BLaER1 treated with 17β-estradiol and CSF1 and Interleukin-3, amounts not matched to agents 10 nM and 100 nM (cell line): ENCODE data around the gene BACH2.
"Not testable (repeated sequence)": the region's sequence is repeated elsewhere in the genome, so short reads cannot be mapped to it uniquely, and the experiment has no call there.

Experiments
- H3K27ac ChIP-seq, 11 experiments: shearing (Covaris generic); formaldehyde crosslinking; 2 replicates each; pipeline ENCODE4 v1.8.1; 2022
- H3K27me3 ChIP-seq, 11 experiments: shearing (Covaris generic); formaldehyde crosslinking; 2 replicates each; pipeline ENCODE4 v1.8.1; 2022
- H3K36me3 ChIP-seq, 11 experiments: shearing (Covaris generic); formaldehyde crosslinking; 2 replicates each; pipeline ENCODE4 v1.8.1; 2022
- H3K4me1 ChIP-seq, 10 experiments: shearing (Covaris generic); formaldehyde crosslinking; 2 replicates each; pipeline ENCODE4 v1.8.1; 2022
- H3K4me2 ChIP-seq, 11 experiments: shearing (Covaris generic); formaldehyde crosslinking; 2 replicates each; pipeline ENCODE4 v1.8.1; 2022
- H3K4me3 ChIP-seq, 10 experiments: shearing (Covaris generic); formaldehyde crosslinking; 2 replicates each; pipeline ENCODE4 v1.8.1; 2022
- H3K9ac ChIP-seq, 11 experiments: shearing (Covaris generic); formaldehyde crosslinking; 2 replicates each; pipeline ENCODE4 v1.8.1; 2022
- H3K9me3 ChIP-seq, 11 experiments: shearing (Covaris generic); formaldehyde crosslinking; replicated peaks in 1 of 11; 2 replicates each; pipeline ENCODE4 v1.8.1; 2022
- H4K20me1 ChIP-seq, 11 experiments: shearing (Covaris generic); formaldehyde crosslinking; 2 replicates each; pipeline ENCODE4 v1.8.1; 2022
- Cebpa-rat ChIP-seq, 11 experiments: shearing (Covaris generic); IDR thresholded peaks; 2 replicates each; pipeline ENCODE4 v1.8.1; 2022

BACH2 gene

GRCh38 chr6:89916136-89916920 lies 380.3 kb downstream of the BACH2 start:
- Histone ChIP-seq H3K4me3 (no peak overlapping the region), H3K27me3 (no peaks in the 10 kb centered on the region)

GRCh38 chr6:89910902-89911240 lies 385.8 kb downstream of the BACH2 start:
- H3K36me3 ChIP-seq: no peaks in the 10 kb centered on the region
- no peaks in the 10 kb centered on the region for H3K27me3 ChIP-seq
- H3K4me2 ChIP-seq: peak overlapping the region in 4 of 11 experiments; percentile 26 to 36 (median 30); a peak in 5 of 22 replicates
- H3K4me1 ChIP-seq: peaks cover 0 to 17% (median 8%) of the 10 kb centered on the region in 10 experiments; a peak in 11 of 20 replicates
- H3K4me3 ChIP-seq: no peak overlapping the region
- no peak overlapping the region for H3K9ac ChIP-seq
- H3K27ac ChIP-seq: peak overlapping the region in 1 of 11 experiments; percentile 43; a peak in 1 of 22 replicates
- no peak for TF ChIP-seq Cebpa-rat (IDR thresholded peaks at IDR 0.05)
- H3K9me3 ChIP-seq: peaks cover 1 to 4% (median 2%) of the 10 kb centered on the region in 11 experiments; a peak in 15 of 22 replicates
- no peaks in the 10 kb centered on the region for H4K20me1 ChIP-seq

More at GRCh38 chr6:89916136-89916920, 380.3 kb downstream of the BACH2 start:
- H3K9ac ChIP-seq: no peak overlapping the region
- H3K36me3 ChIP-seq: no peaks in the 10 kb centered on the region
- TF ChIP-seq Cebpa-rat (IDR thresholded peaks at IDR 0.05): no peak
- peaks cover 0 to 4% (median 0%) of the 10 kb centered on the region in 10 experiments; a peak in 3 of 20 replicates for H3K4me1 ChIP-seq
- no peak overlapping the region for H3K27ac ChIP-seq
- H4K20me1 ChIP-seq: no peaks in the 10 kb centered on the region
- peaks cover 10 to 19% (median 15%) of the 10 kb centered on the region in 11 experiments; a peak in 20 of 22 replicates for H3K9me3 ChIP-seq
- H3K4me2 ChIP-seq: no peak overlapping the region

DNA sequence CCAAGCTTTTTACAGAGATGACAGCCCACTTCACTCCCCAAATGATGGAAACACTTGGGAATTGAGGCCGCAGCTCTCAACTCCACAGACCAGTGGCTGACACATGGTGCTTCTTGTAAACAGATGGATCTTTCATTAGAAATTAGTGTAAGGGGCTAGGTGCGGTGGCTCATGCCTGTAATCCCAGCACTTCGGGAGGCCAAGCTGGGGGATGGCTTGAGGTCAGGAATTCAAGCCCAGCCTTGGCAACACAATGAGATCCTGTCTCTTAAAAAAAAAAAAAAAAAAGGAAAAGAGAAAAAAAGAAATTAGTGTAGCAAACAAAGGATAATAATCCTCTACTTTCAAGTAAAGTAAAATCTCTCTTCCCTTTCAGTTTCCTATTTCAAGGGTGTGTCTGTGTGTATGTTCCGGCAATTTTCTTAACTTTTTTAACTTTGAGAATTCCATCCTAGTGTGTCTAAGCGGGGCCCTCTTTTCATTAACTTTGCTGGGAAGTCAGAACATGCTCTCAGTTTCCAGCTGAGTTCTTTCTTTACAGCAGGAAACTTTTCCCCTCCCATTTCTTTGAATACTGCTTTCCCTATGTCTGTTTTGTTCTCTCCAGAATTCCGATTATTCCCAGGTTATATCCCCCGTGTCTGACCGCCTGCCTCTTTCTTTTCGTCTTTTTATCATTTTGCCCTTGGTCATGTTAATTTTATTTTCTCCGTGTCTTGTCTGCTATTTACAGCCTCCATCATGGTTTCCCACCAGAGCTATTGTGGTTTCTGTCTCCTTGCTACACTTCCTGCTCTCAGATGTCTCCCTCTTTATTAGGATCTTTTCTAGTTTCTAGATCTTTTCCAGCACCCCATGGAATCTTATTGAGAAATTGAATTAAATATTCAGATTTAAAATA lies 386.4 kb downstream of the BACH2 start:
- not testable (repeated sequence) for H4K20me1 ChIP-seq, H3K9me3 ChIP-seq, H3K36me3 ChIP-seq, H3K27me3 ChIP-seq
- Histone ChIP-seq H3K4me1 (peaks cover 0 to 17% (median 8%) of the 10 kb centered on the region in 10 experiments; a peak in 11 of 20 replicates), H3K9ac (peak overlapping the region in 3 of 11 experiments; percentile 34 to 52 (median 45); a peak in 3 of 22 replicates), H3K27ac (peak overlapping the region in 6 of 11 experiments; percentile 45 to 65 (median 58); a peak in 11 of 22 replicates), H3K4me3 (0 out of 20 replicates have a peak overlapping the region, but pooled peaks of 1 of the 10 experiments have one; percentile 35), H3K4me2 (peak overlapping the region; percentile 53 to 68 (median 60); a peak in 20 of 22 replicates)

- no peak for TF ChIP-seq Cebpa-rat (IDR thresholded peaks at IDR 0.05)
- H3K27ac ChIP-seq: no peak overlapping the region
- no peak overlapping the region for H3K9ac ChIP-seq
- no peaks in the 10 kb centered on the region for H4K20me1 ChIP-seq
- no peak overlapping the region for H3K4me3 ChIP-seq
- H3K36me3 ChIP-seq: no peaks in the 10 kb centered on the region
- H3K4me1 ChIP-seq: no peaks in the 10 kb centered on the region
- no peaks in the 10 kb centered on the region for H3K9me3 ChIP-seq
- no peak overlapping the region for H3K4me2 ChIP-seq
- no peaks in the 10 kb centered on the region for H3K27me3 ChIP-seq
Observed at GRCh38 chr6:89895276-89895874, 401.3 kb downstream of the BACH2 start.

DNA sequence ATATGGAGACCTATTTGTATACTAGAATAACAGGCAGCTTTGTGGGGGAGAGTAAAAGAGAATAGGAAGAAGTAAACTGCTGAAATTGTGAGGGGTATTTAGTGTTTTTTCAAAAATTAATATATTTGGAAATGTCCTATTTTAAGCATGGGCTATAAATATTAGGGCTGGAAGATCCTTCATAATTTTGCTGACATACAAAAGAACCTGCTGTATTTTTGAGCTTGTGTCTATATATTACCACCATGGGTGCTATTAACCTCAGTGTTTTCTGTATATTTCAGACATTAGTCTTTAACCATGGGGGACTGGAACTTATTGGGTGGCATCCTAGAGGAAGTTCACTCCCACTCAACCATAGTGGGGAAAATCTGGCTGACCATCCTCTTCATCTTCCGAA lies 402.5 kb downstream of the BACH2 start, which contains the start of gene GJA10:
Gene GJA10 (plus strand): TSS at position 301 of the 400 bp plus-strand sequence. CDS start 0 bp downstream, at position 301.
- Histone ChIP-seq H3K4me1 (no peaks in the 10 kb centered on the region), H3K27me3 (no peaks in the 10 kb centered on the region), H3K36me3 (no peaks in the 10 kb centered on the region), H3K4me2 (no peak within 1 kb of the TSS), H3K27ac (no peak within 1 kb of the TSS), H3K4me3 (no peak within 1 kb of the TSS), H3K9me3 (no peaks in the 10 kb centered on the region), H3K9ac (no peak within 1 kb of the TSS), H4K20me1 (no peaks in the 10 kb centered on the region)
- TF ChIP-seq Cebpa-rat (IDR thresholded peaks at IDR 0.05): no peak

- H3K4me1 ChIP-seq, H3K9me3 ChIP-seq, H3K27ac ChIP-seq, H3K9ac ChIP-seq, H3K36me3 ChIP-seq, H4K20me1 ChIP-seq, H3K4me2 ChIP-seq, H3K4me3 ChIP-seq, H3K27me3 ChIP-seq: not testable (repeated sequence)
Observed at GRCh38 chr6:89892577-89892976, 404.1 kb downstream of the BACH2 start.

DNA sequence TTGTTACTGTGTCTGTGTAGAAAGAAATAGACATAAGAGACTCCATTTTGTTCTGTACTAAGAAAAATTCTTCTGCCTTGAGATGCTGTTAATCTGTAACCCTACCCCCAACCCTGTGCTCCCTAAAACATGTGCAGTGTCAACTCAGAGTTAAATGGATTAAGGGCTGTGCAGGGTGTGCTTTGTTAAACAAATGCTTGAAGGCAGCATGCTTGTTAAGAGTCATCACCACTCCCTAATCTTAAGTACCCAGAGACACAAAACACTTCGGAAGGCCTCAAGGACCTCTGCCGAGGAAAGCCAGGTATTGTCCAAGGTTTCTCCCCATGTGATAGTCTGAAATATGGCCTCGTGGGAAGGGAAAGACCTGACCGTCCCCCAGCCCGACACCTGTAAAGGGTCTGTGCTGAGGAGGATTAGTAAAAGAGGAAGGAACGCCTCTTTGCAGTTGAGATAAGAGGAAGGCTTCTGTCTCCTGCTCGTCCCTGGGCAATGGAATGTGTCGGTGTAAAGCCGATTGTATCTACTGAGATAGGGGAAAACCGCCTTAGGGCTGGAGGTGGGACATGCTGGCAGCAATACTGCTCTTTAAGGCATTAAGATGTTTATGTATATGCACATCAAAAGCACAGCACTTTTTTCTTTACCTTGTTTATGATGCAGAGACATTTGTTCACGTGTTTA lies 405.7 kb downstream of the BACH2 start:
- not testable (repeated sequence) for H3K9ac ChIP-seq, H3K27ac ChIP-seq

GRCh38 chr6:89888871-89889270 lies 407.8 kb downstream of the BACH2 start:
- H3K9ac ChIP-seq: no peak overlapping the region
- no peaks in the 10 kb centered on the region for H3K36me3 ChIP-seq
- H3K27ac ChIP-seq: no peak overlapping the region
- TF ChIP-seq Cebpa-rat (IDR thresholded peaks at IDR 0.05): no peak
- no peaks in the 10 kb centered on the region for H3K4me1 ChIP-seq
- H3K9me3 ChIP-seq: no peaks in the 10 kb centered on the region
- no peaks in the 10 kb centered on the region for H4K20me1 ChIP-seq
- H3K27me3 ChIP-seq: no peaks in the 10 kb centered on the region
- no peak overlapping the region for H3K4me3 ChIP-seq
- no peak overlapping the region for H3K4me2 ChIP-seq

More for the DNA sequence above, 405.7 kb downstream of the BACH2 start:
- not testable (repeated sequence) for H3K4me2 ChIP-seq, H3K36me3 ChIP-seq, H3K9me3 ChIP-seq, H4K20me1 ChIP-seq, H3K4me1 ChIP-seq, H3K27me3 ChIP-seq, H3K4me3 ChIP-seq

DNA sequence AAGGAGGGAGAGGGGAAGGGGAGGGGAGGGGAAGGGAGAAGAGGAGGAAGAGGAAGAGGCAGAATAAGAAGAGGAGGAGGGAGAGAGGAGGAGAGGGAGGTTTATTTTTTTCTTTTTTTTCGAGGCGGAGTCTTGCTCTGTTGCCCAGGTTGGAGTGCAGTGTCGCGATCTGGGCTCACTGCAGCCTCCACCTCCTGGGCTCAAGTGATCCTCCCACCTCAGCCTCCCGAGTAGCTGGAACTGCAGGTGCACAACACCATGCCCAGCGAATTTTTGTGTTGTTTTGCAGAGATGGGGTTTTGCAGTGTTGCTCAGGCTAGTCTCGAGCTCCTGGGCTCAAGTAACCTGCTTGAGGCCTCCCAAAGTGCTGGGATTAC lies 408.5 kb downstream of the BACH2 start:
- TF ChIP-seq Cebpa-rat (IDR thresholded peaks at IDR 0.05): no peak
- no peaks in the 10 kb centered on the region for H3K4me1 ChIP-seq
- no peak overlapping the region for H3K4me2 ChIP-seq
- H3K36me3 ChIP-seq: no peaks in the 10 kb centered on the region
- no peak overlapping the region for H3K27ac ChIP-seq
- no peaks in the 10 kb centered on the region for H3K9me3 ChIP-seq
- no peak overlapping the region for H3K9ac ChIP-seq
- no peaks in the 10 kb centered on the region for H3K27me3 ChIP-seq
- H4K20me1 ChIP-seq: no peaks in the 10 kb centered on the region
- no peak overlapping the region for H3K4me3 ChIP-seq
